SJCRH30 (cell line): ENCODE results near the gene CARD16. TPM values are rescaled to one million over a fixed set of nuclear protein-coding genes. Genes with fewer than 3 reads are reported as not detected.

Experiments used
- DNase-seq, 2 experiments: peaks; one replicate each; pipeline ENCODE4 v3.0.0-alpha.2; 2015 to 2020
- H3K27ac ChIP-seq: fragments of 250-450 bp; sonication (Bioruptor Pico); 2 replicates; pipeline ENCODE4 v1.5.1; 2020; ENCODE audit warnings: mild to moderate bottlenecking, moderate library complexity
- H3K27me3 ChIP-seq: fragments of 250-450 bp; sonication (Bioruptor Pico); 2 replicates; pipeline ENCODE4 v1.5.1; 2020; ENCODE audit warnings: mild to moderate bottlenecking, moderate library complexity
- H3K36me3 ChIP-seq: fragments of 250-450 bp; sonication (Bioruptor Pico); 2 replicates; pipeline ENCODE4 v1.5.1; 2020; ENCODE audit warnings: mild to moderate bottlenecking, moderate library complexity
- H3K4me1 ChIP-seq: fragments of 250-450 bp; sonication (Bioruptor Pico); 2 replicates; pipeline ENCODE4 v1.5.1; 2020; ENCODE audit warnings: mild to moderate bottlenecking, moderate library complexity
- H3K4me3 ChIP-seq: fragments of 250-450 bp; sonication (Bioruptor Pico); 2 replicates; pipeline ENCODE4 v1.5.1; 2020; ENCODE audit warnings: mild to moderate bottlenecking, moderate library complexity
- H3K9me3 ChIP-seq: fragments of 250-450 bp; sonication (Bioruptor Pico); replicated peaks from 2 replicates; pipeline ENCODE4 v1.5.1; 2020; ENCODE audit warnings: mild to moderate bottlenecking, moderate library complexity
- total RNA-seq: library from RNA; depleted of rRNA; stranded (reverse); fragments of >200 nt; shearing (Covaris generic); gene quantifications from 2 replicates; pipeline ENCODE4 v1.2.3, GENCODE V29; 2014; rRNA removed

Gene CARD16
- total RNA-seq, 1 experiment from 2014 or later = 0.53 TPM

DNA sequence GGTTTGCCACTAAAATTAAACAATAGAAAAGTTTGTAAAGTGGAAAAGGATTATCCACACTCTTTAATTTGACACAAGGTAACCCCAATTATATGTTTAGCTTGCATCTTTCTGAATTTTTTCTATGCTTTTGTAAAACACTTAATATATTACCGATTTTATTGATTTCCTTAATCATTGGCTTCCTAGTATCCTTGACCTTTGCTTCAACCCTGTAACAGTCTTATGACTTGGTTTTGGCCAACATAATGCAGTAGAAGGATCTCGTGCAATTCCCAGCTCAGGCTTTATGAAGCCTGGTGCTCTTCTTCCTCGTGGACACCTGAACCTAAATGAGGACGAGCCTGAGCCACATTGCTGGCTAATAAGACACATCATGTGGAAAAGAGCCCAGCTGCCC, 53.1 kb downstream of the CARD16 start:
- DNase-seq = no peak
- H3K27me3 ChIP-seq = no peaks in the 10 kb centered on the region
- H3K27ac ChIP-seq = no peak overlapping the region

More for the DNA sequence above, 53.1 kb downstream of the CARD16 start:
- Histone ChIP-seq H3K4me3 (no peak overlapping the region), H3K4me1 (no peaks in the 10 kb centered on the region), H3K9me3 (no peaks in the 10 kb centered on the region), H3K36me3 (no peaks in the 10 kb centered on the region)

Other genes starting within 250 kb of the CARD16 start
- not detected in 2 replicates for gene CASP12, start 146.9 kb downstream of the CARD16 start, total RNA-seq
- 0.48 and 1.0 TPM in 2 replicates for gene CASP4, start 76.8 kb downstream of the CARD16 start, total RNA-seq
- not detected in 2 replicates for gene CASP5, start 22.2 kb downstream of the CARD16 start, total RNA-seq
- 0.40 and 0.86 TPM in 2 replicates for gene CASP1, start 10.2 kb downstream of the CARD16 start, total RNA-seq
- gene CARD18, start 94.4 kb upstream of the CARD16 start, total RNA-seq = not detected in 2 replicates